Measurements from ENCODE around the gene GPRIN2. TPM values are rescaled to one million over a fixed set of nuclear protein-coding genes. Genes with fewer than 3 reads are reported as not detected.
"Not testable (repeated sequence)": the region's sequence is repeated elsewhere in the genome, so short reads cannot be mapped to it uniquely, and the experiment has no call there.

The GPRIN2 gene
- 10 to 100 TPM; 35.9 to 56.7 TPM for total RNA-seq
- long read RNA-seq, transcript GPRIN2-201 (1 exons, 1,696 nt): major isoform, 7 of 60 reads
- long read RNA-seq, partial matches to known transcripts: 14 of 60 reads
- long read RNA-seq, other reads (novel, unspliced or antisense): 39 of 60 reads

GRCh38 chr10:46556515-46557318, at the start of gene GPRIN2:
Gene GPRIN2 (minus strand): TSS chr10:46556658. CDS start chr10:46550736, 5,922 bp downstream.
- intact Hi-C loops (cut with DNase I, micrococcal nuclease): no loop called here
- peak; percentile 76 for ATAC-seq

DNA sequence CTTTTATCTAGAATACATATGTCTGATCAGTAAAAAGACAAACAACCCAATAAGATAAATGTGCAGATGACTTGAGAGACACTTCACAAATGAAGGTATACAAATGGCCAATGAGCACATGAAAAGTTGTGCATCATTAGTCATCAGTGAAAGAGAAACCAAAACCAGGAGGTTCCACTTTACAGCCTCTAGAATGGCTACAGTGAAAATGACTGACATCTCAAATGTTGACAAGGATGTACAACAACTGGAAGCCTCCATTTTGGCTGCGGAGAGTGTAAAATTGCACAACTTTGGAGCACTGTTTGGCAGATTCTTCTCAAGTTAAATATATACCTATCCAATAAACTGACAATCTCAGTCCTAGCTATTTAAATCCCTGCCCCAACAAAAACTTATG, 44.1 kb upstream of the GPRIN2 start:
- DNase-seq; intact Hi-C loops (cut with DNase I, micrococcal nuclease): not testable (repeated sequence)
- peak; percentile 62 for ATAC-seq

More at GRCh38 chr10:46556515-46557318, at the start of gene GPRIN2:
- peak; percentile 82 to 91 for DNase-seq

GRCh38 chr10:46597616-46598246, 41.3 kb upstream of the GPRIN2 start:
- ATAC-seq (peak; percentile 91), DNase-seq (peak in 1 of 2 donors; percentile 10)
- intact Hi-C loops (cut with DNase I, micrococcal nuclease): not testable (repeated sequence)

DNA sequence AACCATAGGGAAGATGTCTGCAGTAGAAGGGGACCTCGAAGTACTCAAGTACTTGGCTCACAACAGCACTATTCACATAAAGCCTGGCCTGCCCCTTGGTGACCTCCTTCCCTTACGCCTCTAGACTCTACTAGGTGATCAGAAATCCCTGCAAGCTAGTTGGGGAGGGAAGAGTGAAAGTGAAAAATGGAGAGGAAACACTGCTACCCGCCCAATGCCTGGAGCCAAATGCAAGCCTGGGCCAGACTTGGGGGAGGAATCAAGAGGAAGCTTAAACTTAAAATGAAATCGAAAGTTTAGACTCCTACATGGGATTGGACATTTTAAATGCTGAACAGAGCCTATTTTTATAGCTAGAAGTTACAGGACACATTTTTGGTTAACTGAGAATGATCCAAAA, 40.1 kb upstream of the GPRIN2 start:
- intact Hi-C loops (cut with DNase I, micrococcal nuclease); ATAC-seq; DNase-seq: not testable (repeated sequence)

- ATAC-seq; DNase-seq; intact Hi-C loops (cut with DNase I, micrococcal nuclease): not testable (repeated sequence)
Measured at GRCh38 chr10:46594453-46595063, 38.1 kb upstream of the GPRIN2 start.

- DNase-seq; intact Hi-C loops (cut with DNase I, micrococcal nuclease); ATAC-seq: not testable (repeated sequence)
Measured at GRCh38 chr10:46593307-46593706, 36.8 kb upstream of the GPRIN2 start.

DNA sequence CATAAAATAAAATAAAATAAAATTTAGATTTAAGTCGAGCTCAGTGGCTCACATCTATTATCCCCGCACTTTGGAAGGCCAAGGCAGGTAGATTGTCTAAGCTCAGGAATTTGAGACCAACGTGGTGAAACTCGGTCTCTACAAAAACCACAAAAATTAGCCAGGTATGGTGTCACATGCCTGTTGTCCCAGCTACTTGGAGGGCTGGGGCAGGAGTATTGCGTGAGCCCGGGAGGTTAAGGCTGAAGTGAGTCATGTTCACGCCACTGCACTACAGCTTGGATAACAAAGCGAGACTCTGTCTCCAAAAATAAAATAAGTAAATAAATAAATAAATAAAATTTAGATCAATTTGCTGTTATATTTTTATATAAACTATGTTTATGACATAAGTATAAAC, 34.6 kb upstream of the GPRIN2 start:
- DNase-seq; intact Hi-C loops (cut with DNase I, micrococcal nuclease); ATAC-seq: not testable (repeated sequence)

DNA sequence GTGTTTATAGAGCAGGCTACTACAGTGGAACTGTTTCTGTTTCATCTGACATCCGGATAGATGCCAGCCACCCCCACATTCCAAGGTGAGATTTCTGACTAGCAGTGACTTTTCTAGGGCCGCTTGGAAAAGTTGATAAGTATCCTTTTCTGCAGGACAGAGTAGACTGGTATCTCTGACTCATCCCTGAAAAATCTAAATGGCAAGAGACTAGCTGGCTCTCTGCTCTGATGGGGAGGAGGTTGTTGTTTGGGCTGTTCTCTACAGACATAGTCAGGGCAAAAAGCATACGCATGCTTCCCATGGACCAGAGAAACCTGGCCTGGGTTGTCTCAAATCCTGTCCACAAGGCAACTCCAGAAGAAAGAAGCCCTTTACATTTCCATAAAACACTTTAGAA, 33.1 kb upstream of the GPRIN2 start:
- DNase-seq; intact Hi-C loops (cut with DNase I, micrococcal nuclease); ATAC-seq: not testable (repeated sequence)

DNA sequence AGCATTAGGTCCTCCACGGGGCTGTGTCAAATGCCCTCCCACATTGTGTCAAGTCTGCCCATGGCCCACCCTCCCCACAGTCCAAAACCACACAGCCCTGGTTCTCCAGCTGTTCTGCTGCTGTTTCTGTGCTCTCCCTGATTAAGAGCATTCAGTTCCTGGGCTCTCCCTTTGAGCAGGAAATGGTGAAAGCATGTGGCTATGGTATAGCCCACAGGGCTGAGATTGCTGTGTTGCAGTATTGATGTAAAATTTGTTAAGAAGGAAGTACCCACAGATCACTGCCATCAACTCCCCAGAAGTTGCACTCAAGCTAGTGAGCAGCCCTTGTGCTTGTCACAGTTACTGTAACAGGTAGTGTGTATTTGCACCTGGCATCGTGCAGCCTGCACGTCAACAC, 31.8 kb upstream of the GPRIN2 start:
- ATAC-seq; intact Hi-C loops (cut with DNase I, micrococcal nuclease); DNase-seq: not testable (repeated sequence)

DNA sequence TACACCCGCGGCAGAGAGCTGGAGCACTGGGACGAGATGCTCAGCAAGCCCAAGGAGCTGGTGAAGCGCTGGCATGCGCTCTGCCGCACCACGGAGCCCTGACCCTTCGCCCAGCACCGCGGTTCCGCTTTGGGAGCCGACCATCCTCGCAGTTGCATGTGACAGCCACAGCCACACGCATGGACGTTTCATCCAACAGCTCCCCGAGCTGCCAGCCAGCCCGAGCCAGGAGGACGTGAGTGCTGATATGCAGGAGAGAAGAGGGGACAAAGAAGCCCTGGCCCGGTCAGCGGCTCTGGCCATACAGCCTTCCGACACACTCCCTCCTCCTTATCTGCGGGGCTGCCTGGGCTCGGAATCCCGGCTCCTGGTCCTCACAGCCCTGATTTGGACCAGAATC, 31.1 kb upstream of the GPRIN2 start:
- DNase-seq; ATAC-seq; intact Hi-C loops (cut with DNase I, micrococcal nuclease): not testable (repeated sequence)

GRCh38 chr10:46585246-46585645, 28.8 kb upstream of the GPRIN2 start:
- peak; percentile 77 for ATAC-seq
- DNase-seq; intact Hi-C loops (cut with DNase I, micrococcal nuclease): not testable (repeated sequence)

DNA sequence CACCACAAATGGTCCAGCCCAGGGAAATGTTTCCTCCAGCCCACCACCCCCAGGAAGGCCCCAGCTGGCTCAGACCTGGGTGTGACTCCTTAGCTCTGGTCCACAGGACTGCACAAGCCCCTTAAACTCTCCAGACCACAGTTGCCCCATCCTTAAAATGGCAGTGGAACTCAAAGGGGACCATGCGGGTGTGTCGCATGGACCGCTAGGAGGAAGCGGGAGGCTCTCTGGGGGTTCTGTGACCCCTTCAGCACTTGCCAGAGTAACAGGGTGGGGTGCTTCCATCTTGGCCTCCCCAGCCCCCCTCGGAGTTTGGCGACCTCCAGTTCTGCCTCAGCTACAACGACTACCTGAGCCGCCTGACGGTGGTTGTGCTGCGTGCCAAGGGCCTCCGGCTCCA, 27.7 kb upstream of the GPRIN2 start:
- DNase-seq; intact Hi-C loops (cut with DNase I, micrococcal nuclease); ATAC-seq: not testable (repeated sequence)

GRCh38 chr10:46582568-46582967, 26.1 kb upstream of the GPRIN2 start:
- DNase-seq; intact Hi-C loops (cut with DNase I, micrococcal nuclease); ATAC-seq: not testable (repeated sequence)

DNA sequence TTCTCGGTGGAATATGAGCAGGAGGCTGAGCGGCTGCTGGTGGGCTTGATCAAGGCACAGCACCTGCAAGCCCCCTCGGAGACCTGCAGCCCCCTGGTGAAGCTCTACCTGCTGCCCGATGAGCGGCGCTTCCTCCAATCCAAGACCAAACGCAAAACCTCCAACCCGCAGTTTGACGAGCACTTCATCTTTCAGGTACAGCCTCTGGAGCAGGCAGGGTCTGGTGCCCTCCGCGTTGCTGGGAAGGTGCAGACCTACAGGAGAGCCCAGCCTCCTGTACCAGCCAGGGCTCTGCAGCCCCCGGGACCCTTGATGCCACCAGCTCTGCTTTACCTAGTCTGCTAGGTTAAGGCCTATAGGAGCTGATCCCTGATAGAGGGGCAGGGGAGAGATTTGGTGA, 25.5 kb upstream of the GPRIN2 start:
- ATAC-seq; intact Hi-C loops (cut with DNase I, micrococcal nuclease): not testable (repeated sequence)

DNA sequence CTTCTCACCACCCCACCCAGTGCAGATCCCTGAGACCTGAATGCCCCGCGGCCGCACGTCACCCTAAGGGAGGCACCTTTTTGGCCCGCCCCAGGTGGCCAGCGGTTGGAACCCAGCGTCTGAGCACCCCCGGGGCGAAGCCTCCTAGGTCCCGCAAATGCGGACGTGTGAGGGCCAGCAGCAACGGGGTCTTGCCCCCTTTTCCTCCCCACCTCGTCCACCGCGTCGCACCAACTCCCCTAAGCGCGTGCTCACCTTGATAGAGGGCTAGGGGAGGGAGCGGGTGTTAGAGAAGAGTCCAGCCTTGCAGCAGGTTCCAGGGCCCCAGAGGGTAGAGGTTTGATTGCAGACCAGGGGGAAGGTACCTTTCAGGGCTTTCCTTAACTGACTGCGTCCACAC, 22.9 kb upstream of the GPRIN2 start:
- ATAC-seq; DNase-seq; intact Hi-C loops (cut with DNase I, micrococcal nuclease): not testable (repeated sequence)

More for the DNA sequence above, 25.5 kb upstream of the GPRIN2 start:
- DNase-seq: not testable (repeated sequence)

DNA sequence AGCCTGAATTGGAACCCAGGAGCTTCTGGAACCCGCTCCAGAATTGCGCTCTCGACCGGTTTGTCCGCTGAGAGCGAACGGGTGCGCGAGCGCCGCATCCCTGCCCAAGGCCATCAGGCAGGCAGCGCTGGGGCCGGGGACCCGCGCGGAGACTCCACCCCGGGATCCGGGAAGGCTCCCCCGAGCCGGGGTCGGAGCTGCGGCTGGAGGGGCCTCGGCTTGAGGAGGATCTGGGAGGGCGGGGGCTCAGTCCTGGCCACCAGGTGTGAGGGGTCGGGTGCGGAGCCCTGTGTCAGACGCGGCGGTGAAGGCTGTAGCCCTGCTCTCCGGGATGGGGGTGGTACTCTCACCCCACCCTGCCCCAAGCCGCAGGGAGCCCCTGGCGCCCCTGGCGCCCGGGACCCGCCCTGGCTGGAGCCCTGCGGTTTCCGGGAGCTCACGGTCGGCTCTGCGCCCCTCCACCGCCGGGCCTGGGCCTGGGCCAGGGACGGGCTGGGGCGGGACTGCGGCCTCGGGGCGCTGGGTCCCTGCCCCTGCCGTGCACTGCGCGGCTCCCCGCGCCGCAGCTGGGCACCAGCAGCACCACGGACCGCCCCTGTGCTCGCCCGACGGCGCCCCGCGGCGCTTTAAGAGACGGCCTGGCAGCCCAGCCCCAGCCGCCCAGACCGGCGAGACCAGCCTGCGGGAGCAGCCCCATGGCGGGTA, 22.2 kb upstream of the GPRIN2 start, which contains the start of gene SYT15:
TSS of gene SYT15 (plus strand) at position 655 of the 705 bp plus-strand sequence. CDS start at position 696, 41 bp downstream.
- DNase-seq; ATAC-seq; intact Hi-C loops (cut with DNase I, micrococcal nuclease): not testable (repeated sequence)

DNA sequence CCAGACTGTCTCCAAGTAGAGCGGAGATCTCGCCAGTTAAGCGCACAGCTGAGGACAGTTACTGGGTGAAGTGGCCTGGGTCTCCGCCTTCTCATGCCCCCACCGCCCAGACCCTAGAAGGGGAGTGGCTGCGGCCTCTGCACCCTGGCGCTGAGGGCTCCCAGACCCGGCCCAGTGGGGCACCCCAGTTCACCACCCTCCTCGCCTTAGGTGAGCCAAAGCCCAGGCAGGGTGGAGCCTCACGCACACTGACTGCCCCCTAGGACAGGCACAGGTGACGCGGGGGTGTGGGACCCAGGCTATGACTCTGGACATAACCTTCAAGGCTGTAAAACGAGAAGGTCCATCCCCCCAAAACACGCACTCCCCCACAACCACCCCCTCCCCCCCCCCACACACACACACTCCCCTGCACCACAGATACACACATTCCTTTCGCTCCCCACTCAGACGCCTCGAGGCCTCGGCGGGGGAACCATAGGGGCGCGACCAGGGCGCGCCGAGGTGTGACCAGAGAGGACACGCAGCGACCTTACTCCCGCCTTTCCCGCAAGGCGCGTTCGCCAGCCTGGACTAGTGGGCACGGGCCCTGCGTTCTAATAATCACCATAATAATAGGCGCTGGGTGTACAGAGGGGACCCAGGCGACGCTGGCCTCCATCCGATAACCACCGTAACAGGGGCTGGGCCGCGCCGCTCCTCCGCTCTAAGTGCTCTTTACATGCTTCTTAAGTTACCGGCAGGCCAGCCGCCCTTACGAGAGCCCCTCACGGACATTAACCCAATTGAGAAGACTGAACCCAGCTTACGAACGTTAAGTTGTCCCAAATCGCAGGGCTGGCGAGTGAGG, 21.4 kb upstream of the GPRIN2 start:
- intact Hi-C loops (cut with DNase I, micrococcal nuclease); DNase-seq; ATAC-seq: not testable (repeated sequence)

All from left colon (tissue), 2 donors.